Measurements from ENCODE around the gene PGC. TPM values are rescaled to one million over a fixed set of nuclear protein-coding genes. Genes with fewer than 3 reads are reported as not detected.

PGC gene
- total and polyA plus RNA-seq, 2 donors (not counting 3 experiments of a cell fraction or from before 2014, with no cell fraction given): not detected

DNA sequence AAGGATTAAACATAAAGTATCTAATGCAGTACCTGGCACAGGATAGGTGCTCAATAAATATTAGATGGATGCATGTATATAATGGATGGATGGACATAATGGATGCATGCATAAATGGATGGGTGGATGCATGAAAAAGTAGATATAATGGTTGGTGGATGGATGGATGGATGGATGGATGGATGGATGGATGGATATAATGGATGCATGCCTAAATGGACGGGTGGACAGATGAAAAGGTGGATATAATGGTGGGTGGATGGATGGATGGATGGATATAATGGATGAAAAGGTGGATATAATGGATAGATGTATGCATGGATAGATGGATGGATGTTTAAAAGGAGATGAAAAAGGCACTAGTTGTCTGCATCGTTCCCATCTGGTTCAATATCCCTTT is 37.8 kb downstream of the PGC start:
- H3K36me3 ChIP-seq (ENCODE audit: control insufficient read depth in 2 of 2, extremely low read depth in 1 of 2, insufficient read depth in 2 of 2, low read length in 2 of 2): no peaks in the 10 kb centered on the region
- H3K4me2 ChIP-seq (ENCODE audit: insufficient read depth, low read length): no peak overlapping the region
- no peaks in the 10 kb centered on the region for H3K27me3 ChIP-seq (ENCODE audit: control insufficient read depth in 2 of 2, insufficient read depth in 2 of 2, low read length in 2 of 2)
- dilution Hi-C loops (cut with MboI; ENCODE audit: extremely low pct_ligation_motif_present, low sequenced_read_pairs): no loop called here
- DNase-seq (ENCODE audit: low read depth, low spot score): no peak
- H3K79me2 ChIP-seq (ENCODE audit: control insufficient read depth, insufficient read depth, low read length): no peaks in the 10 kb centered on the region
- no peaks in the 10 kb centered on the region for H4K20me1 ChIP-seq (replicated peaks; ENCODE audit: control insufficient read depth, extremely low read depth, insufficient read depth, low read length)
- H3K9ac ChIP-seq (replicated peaks; ENCODE audit: extremely low read depth, insufficient read depth, low read length): no peak overlapping the region
- POLR2A ChIA-PET: no interaction called here
- CTCF ChIA-PET: interaction anchor here (0.9 kb wide), 1 partner anchor 13 kb away, joined by 3 read pairs; no protein-coding TSS in a partner anchor
- H3K4me3 ChIP-seq (replicated peaks in 1 of 3; ENCODE audit: insufficient read depth in 1 of 3, low read depth in 1 of 3, low read length in 3 of 3): no peak overlapping the region
- no peak overlapping the region for H2AFZ ChIP-seq (ENCODE audit: low read depth, low read length)
- H3K4me1 ChIP-seq (ENCODE audit: control insufficient read depth, extremely low read depth, insufficient read depth, low read length): no peaks in the 10 kb centered on the region
- H3K27ac ChIP-seq (ENCODE audit: insufficient read depth, low read depth, low read length): no peak overlapping the region
- FAIRE-seq: no peak
- no peaks in the 10 kb centered on the region for H3K9me3 ChIP-seq (replicated peaks; ENCODE audit: control insufficient read depth, insufficient read depth, low read length)
- intact Hi-C loops (cut with micrococcal nuclease): no loop called here
- no peaks in the 10 kb centered on the region for H3K9me1 ChIP-seq (replicated peaks; ENCODE audit: control insufficient read depth, extremely low read depth, insufficient read depth, low read length)
- no TSS peak for BruUV-seq (replicated peaks)
- no peak for TF ChIP-seq GATA2 (IDR thresholded peaks at IDR 0.05; ENCODE audit: insufficient read depth, insufficient read length, low read depth, low read length)
- TF ChIP-seq MAX (IDR thresholded peaks at IDR 0.05; ENCODE audit: insufficient read depth, insufficient read length): no peak
- no peak for TF ChIP-seq JUN (IDR thresholded peaks at IDR 0.05; ENCODE audit: borderline replicate concordance, insufficient read depth, insufficient read length, low read depth)
- TF ChIP-seq POLR2A (IDR thresholded peaks at IDR 0.05; ENCODE audit: low read depth, low read length): no peak
- TF ChIP-seq POLR2AphosphoS5 (IDR thresholded peaks at IDR 0.05; ENCODE audit: insufficient read depth, low read depth, low read length): no peak
- TF ChIP-seq EZH2 (IDR thresholded peaks at IDR 0.05; ENCODE audit: borderline replicate concordance, low read depth, low read length, severe bottlenecking): no peak
- TF ChIP-seq FOS (IDR thresholded peaks at IDR 0.05; ENCODE audit: borderline replicate concordance, insufficient read depth, low read length): no peak
- TF ChIP-seq MYC (IDR thresholded peaks at IDR 0.05; ENCODE audit: low read depth, low read length): no peak
- TF ChIP-seq, protein P1, sequence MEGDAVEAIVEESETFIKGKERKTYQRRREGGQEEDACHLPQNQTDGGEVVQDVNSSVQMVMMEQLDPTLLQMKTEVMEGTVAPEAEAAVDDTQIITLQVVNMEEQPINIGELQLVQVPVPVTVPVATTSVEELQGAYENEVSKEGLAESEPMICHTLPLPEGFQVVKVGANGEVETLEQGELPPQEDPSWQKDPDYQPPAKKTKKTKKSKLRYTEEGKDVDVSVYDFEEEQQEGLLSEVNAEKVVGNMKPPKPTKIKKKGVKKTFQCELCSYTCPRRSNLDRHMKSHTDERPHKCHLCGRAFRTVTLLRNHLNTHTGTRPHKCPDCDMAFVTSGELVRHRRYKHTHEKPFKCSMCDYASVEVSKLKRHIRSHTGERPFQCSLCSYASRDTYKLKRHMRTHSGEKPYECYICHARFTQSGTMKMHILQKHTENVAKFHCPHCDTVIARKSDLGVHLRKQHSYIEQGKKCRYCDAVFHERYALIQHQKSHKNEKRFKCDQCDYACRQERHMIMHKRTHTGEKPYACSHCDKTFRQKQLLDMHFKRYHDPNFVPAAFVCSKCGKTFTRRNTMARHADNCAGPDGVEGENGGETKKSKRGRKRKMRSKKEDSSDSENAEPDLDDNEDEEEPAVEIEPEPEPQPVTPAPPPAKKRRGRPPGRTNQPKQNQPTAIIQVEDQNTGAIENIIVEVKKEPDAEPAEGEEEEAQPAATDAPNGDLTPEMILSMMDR (IDR thresholded peaks at IDR 0.05; ENCODE audit: extremely low read depth in 1 of 2, insufficient read depth in 1 of 2, low read depth in 1 of 2, low read length in 2 of 2): no peak

Data from endothelial cell of umbilical vein (primary cell).